ENCODE results near the gene AKR1C4. TPM values are rescaled to one million over a fixed set of nuclear protein-coding genes. Genes with fewer than 3 reads are reported as not detected.
"Not testable (repeated sequence)": the region's sequence is repeated elsewhere in the genome, so short reads cannot be mapped to it uniquely, and the experiment has no call there.

Gene AKR1C4
- total and polyA plus RNA-seq, 2 experiments from 2014 or later: not detected

- Histone ChIP-seq H3K27ac (no peak overlapping the region), H3K4me3 (no peak overlapping the region), H3K36me3 (no peaks in the 10 kb centered on the region), H3K9me3 (ENCODE audit: low read depth) (no peaks in the 10 kb centered on the region), H3K4me1 (ENCODE audit: low read depth) (no peaks in the 10 kb centered on the region), H3K27me3 (no peaks in the 10 kb centered on the region)
- no peak for TF ChIP-seq CTCF (IDR thresholded peaks at IDR 0.05; ENCODE audit: low read depth, low read length)
- no peak for DNase-seq (ENCODE audit: low read depth in 1 of 2, low spot score in 1 of 2)
Measured at GRCh38 chr10:5168897-5169420, 27.7 kb upstream of the AKR1C4 start.

GRCh38 chr10:5175581-5175980 is 21.1 kb upstream of the AKR1C4 start:
- not testable (repeated sequence) for H3K27me3 ChIP-seq; H3K9me3 ChIP-seq (ENCODE audit: low read depth); H3K27ac ChIP-seq; H3K4me1 ChIP-seq (ENCODE audit: low read depth); H3K4me3 ChIP-seq; H3K36me3 ChIP-seq; DNase-seq (ENCODE audit: low read depth in 1 of 2, low spot score in 1 of 2)

GRCh38 chr10:5180503-5180902 is 16.1 kb upstream of the AKR1C4 start:
- DNase-seq (ENCODE audit: low read depth in 1 of 2, low spot score in 1 of 2); H3K4me1 ChIP-seq (ENCODE audit: low read depth); H3K36me3 ChIP-seq; H3K27ac ChIP-seq; H3K4me3 ChIP-seq; H3K27me3 ChIP-seq; H3K9me3 ChIP-seq (ENCODE audit: low read depth): not testable (repeated sequence)

GRCh38 chr10:5183923-5184322 is 12.7 kb upstream of the AKR1C4 start:
- Histone ChIP-seq H3K36me3 (no peaks in the 10 kb centered on the region), H3K4me1 (ENCODE audit: low read depth) (no peaks in the 10 kb centered on the region), H3K27me3 (no peaks in the 10 kb centered on the region), H3K4me3 (no peak overlapping the region), H3K9me3 (ENCODE audit: low read depth) (no peaks in the 10 kb centered on the region), H3K27ac (no peak overlapping the region)
- no peak for DNase-seq (ENCODE audit: low read depth in 1 of 2, low spot score in 1 of 2)
- no peak for TF ChIP-seq CTCF (IDR thresholded peaks at IDR 0.05; ENCODE audit: low read depth, low read length)

- DNase-seq (ENCODE audit: low read depth in 1 of 2, low spot score in 1 of 2): peak in 1 of 2 donors; percentile 0
- no peak for TF ChIP-seq CTCF (IDR thresholded peaks at IDR 0.05; ENCODE audit: low read depth, low read length)
- H3K4me1 ChIP-seq (ENCODE audit: low read depth): no peaks in the 10 kb centered on the region
- no peaks in the 10 kb centered on the region for H3K36me3 ChIP-seq
- no peaks in the 10 kb centered on the region for H3K27me3 ChIP-seq
- no peak within 1 kb of the TSS for H3K27ac ChIP-seq
- no peak within 1 kb of the TSS for H3K4me3 ChIP-seq
- H3K9me3 ChIP-seq (ENCODE audit: low read depth): no peaks in the 10 kb centered on the region
Measured at GRCh38 chr10:5184987-5185775, 11.5 kb upstream of the AKR1C4 start, which contains the start of gene AKR1C8. TSS of gene AKR1C8 (minus strand) at chr10:5185150. CDS start at chr10:5185104, 46 bp downstream.

GRCh38 chr10:5187867-5188266 is 8.8 kb upstream of the AKR1C4 start:
- peak in 1 of 2 donors; percentile 25 for DNase-seq (ENCODE audit: low read depth in 1 of 2, low spot score in 1 of 2)
- no peak overlapping the region for H3K4me3 ChIP-seq
- H3K4me1 ChIP-seq (ENCODE audit: low read depth): no peaks in the 10 kb centered on the region
- H3K27ac ChIP-seq: no peak overlapping the region
- H3K27me3 ChIP-seq: no peaks in the 10 kb centered on the region
- TF ChIP-seq CTCF (IDR thresholded peaks at IDR 0.05; ENCODE audit: low read depth, low read length): no peak
- no peaks in the 10 kb centered on the region for H3K9me3 ChIP-seq (ENCODE audit: low read depth)
- no peaks in the 10 kb centered on the region for H3K36me3 ChIP-seq
